Measurements from ENCODE around the gene PPP1R3F.
A peak's percentile ranks its signal among the peaks of the same experiment; 100 is the strongest.

The PPP1R3F gene

GRCh38 chrX:49249616-49250015 is 20.0 kb upstream of the PPP1R3F start:
- no peak for DNase-seq

GRCh38 chrX:49250066-49250465 is 19.5 kb upstream of the PPP1R3F start:
- DNase-seq: no peak

GRCh38 chrX:49250578-49250977 is 19.0 kb upstream of the PPP1R3F start:
- no peak for DNase-seq

GRCh38 chrX:49251325-49251724 is 18.3 kb upstream of the PPP1R3F start:
- no peak for DNase-seq

- DNase-seq: no peak
Observed at GRCh38 chrX:49254639-49255038, 15.0 kb upstream of the PPP1R3F start.

GRCh38 chrX:49256268-49256995 is 13.2 kb upstream of the PPP1R3F start:
- no peak for DNase-seq

GRCh38 chrX:49257074-49257790 is 12.4 kb upstream of the PPP1R3F start:
- no peak for DNase-seq

GRCh38 chrX:49257846-49258748 is 11.5 kb upstream of the PPP1R3F start:
- no peak for DNase-seq

- DNase-seq: no peak
Observed at GRCh38 chrX:49258749-49259124, 10.9 kb upstream of the PPP1R3F start.

GRCh38 chrX:49260221-49260985 is 9.2 kb upstream of the PPP1R3F start:
- DNase-seq: no peak

GRCh38 chrX:49262603-49263002 is 7.0 kb upstream of the PPP1R3F start:
- no peak for DNase-seq

- no peak for DNase-seq
Observed at GRCh38 chrX:49263631-49264030, 6.0 kb upstream of the PPP1R3F start.

- no peak for DNase-seq
Observed at GRCh38 chrX:49264460-49264859, 5.1 kb upstream of the PPP1R3F start, which contains the start of gene FOXP3. FOXP3 (minus strand) TSS chrX:49264710; CDS start chrX:49258505, 6,205 bp downstream.

- DNase-seq: peak; percentile 1
Observed at GRCh38 chrX:49266523-49267445, 2.8 kb upstream of the PPP1R3F start.

- no peak for DNase-seq
Observed at GRCh38 chrX:49268702-49269009, 937 bp upstream of the PPP1R3F start.

GRCh38 chrX:49269010-49269766 is 405 bp upstream of the PPP1R3F start:
- peak; percentile 90 for DNase-seq

- DNase-seq: no peak
Observed at GRCh38 chrX:49270249-49270921, 792 bp downstream of the PPP1R3F start.

GRCh38 chrX:49271341-49271740 is 1.7 kb downstream of the PPP1R3F start:
- no peak for DNase-seq

GRCh38 chrX:49272421-49272820 is 2.8 kb downstream of the PPP1R3F start:
- DNase-seq: no peak

- DNase-seq: no peak
Observed at GRCh38 chrX:49273181-49273727, 3.7 kb downstream of the PPP1R3F start.

Data from NCI-H2171 (cell line).